ENCODE measurements around the gene HNRNPA3.

DNA sequence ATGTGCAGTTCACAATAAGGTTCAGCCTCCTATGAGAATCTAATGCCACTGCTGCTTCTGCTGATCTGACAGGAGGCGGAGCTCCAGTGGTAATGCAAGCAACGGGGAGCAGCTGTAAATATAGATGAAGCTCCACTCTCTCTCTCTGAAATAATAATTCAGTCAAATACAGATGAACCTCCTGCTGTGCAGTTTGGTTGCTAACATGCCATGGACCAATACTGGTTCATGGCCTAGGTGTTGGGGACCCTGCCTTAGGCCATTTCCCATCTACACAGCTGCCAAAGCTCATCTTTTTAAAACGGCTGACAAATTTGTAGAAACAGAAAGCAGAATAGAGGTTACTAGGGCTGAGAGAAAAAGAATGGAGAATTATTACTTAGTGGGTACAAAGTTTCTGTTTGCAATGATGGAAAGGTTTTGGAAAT, 10.7 kb upstream of the HNRNPA3 start:
- TF ChIP-seq, protein P1, sequence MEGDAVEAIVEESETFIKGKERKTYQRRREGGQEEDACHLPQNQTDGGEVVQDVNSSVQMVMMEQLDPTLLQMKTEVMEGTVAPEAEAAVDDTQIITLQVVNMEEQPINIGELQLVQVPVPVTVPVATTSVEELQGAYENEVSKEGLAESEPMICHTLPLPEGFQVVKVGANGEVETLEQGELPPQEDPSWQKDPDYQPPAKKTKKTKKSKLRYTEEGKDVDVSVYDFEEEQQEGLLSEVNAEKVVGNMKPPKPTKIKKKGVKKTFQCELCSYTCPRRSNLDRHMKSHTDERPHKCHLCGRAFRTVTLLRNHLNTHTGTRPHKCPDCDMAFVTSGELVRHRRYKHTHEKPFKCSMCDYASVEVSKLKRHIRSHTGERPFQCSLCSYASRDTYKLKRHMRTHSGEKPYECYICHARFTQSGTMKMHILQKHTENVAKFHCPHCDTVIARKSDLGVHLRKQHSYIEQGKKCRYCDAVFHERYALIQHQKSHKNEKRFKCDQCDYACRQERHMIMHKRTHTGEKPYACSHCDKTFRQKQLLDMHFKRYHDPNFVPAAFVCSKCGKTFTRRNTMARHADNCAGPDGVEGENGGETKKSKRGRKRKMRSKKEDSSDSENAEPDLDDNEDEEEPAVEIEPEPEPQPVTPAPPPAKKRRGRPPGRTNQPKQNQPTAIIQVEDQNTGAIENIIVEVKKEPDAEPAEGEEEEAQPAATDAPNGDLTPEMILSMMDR (IDR thresholded peaks at IDR 0.05; ENCODE audit: low read depth, low read length, poor library complexity, severe bottlenecking): no peak
- no peak for TF ChIP-seq EZH2phosphoT487 (IDR thresholded peaks at IDR 0.05; ENCODE audit: borderline replicate concordance, low read length)
